ENCODE measurements around the gene MEIS2. TPM values are rescaled to one million over a fixed set of nuclear protein-coding genes. Genes with fewer than 3 reads are reported as not detected.

The MEIS2 gene
- total RNA-seq, 1 donor: 17.7 TPM

- Histone ChIP-seq H3K4me1 (ENCODE audit: insufficient read depth, low read length) (peaks cover 10% of the 10 kb centered on the region), H3K27me3 (ENCODE audit: insufficient read depth, low read length) (no peaks in the 10 kb centered on the region), H3K27ac (ENCODE audit: low read depth, low read length) (no peak overlapping the region), H2AFZ (ENCODE audit: low read length) (no peak overlapping the region), H3K4me2 (ENCODE audit: insufficient read depth, low read length) (no peak overlapping the region), H3K4me3 (ENCODE audit: insufficient read depth, low read length) (no peak overlapping the region), H3K9me3 (ENCODE audit: low read depth, low read length) (no peaks in the 10 kb centered on the region), H4K20me1 (ENCODE audit: insufficient read depth, low read length) (no peaks in the 10 kb centered on the region), H3K36me3 (ENCODE audit: insufficient read depth, low read length) (no peaks in the 10 kb centered on the region), H3K79me2 (ENCODE audit: insufficient read depth, low read length) (no peaks in the 10 kb centered on the region)
- TF ChIP-seq CTCF (IDR thresholded peaks at IDR 0.05; ENCODE audit: extremely low read depth, low read depth, low read length): no peak
- DNase-seq (ENCODE audit: insufficient read length, low spot score, missing footprints): no peak
Observed at GRCh38 chr15:36948982-36949381, 151.4 kb downstream of the MEIS2 start.

- Histone ChIP-seq H3K4me2 (ENCODE audit: insufficient read depth, low read length) (no peak overlapping the region), H2AFZ (ENCODE audit: low read length) (no peak overlapping the region), H3K36me3 (ENCODE audit: insufficient read depth, low read length) (no peaks in the 10 kb centered on the region), H3K4me3 (ENCODE audit: insufficient read depth, low read length) (no peak overlapping the region), H3K9me3 (ENCODE audit: low read depth, low read length) (no peaks in the 10 kb centered on the region), H3K79me2 (ENCODE audit: insufficient read depth, low read length) (no peaks in the 10 kb centered on the region), H4K20me1 (ENCODE audit: insufficient read depth, low read length) (no peaks in the 10 kb centered on the region), H3K27me3 (ENCODE audit: insufficient read depth, low read length) (no peaks in the 10 kb centered on the region), H3K27ac (ENCODE audit: low read depth, low read length) (no peak overlapping the region), H3K4me1 (ENCODE audit: insufficient read depth, low read length) (peaks cover 6% of the 10 kb centered on the region)
- no peak for DNase-seq (ENCODE audit: insufficient read length, low spot score, missing footprints)
- no peak for TF ChIP-seq CTCF (IDR thresholded peaks at IDR 0.05; ENCODE audit: extremely low read depth, low read depth, low read length)
Observed at GRCh38 chr15:36947035-36947719, 153.2 kb downstream of the MEIS2 start.

GRCh38 chr15:36944442-36944841 lies 155.9 kb downstream of the MEIS2 start:
- Histone ChIP-seq H3K27ac (ENCODE audit: low read depth, low read length) (no peak overlapping the region), H3K36me3 (ENCODE audit: insufficient read depth, low read length) (no peaks in the 10 kb centered on the region), H3K4me2 (ENCODE audit: insufficient read depth, low read length) (no peak overlapping the region), H4K20me1 (ENCODE audit: insufficient read depth, low read length) (no peaks in the 10 kb centered on the region), H3K27me3 (ENCODE audit: insufficient read depth, low read length) (no peaks in the 10 kb centered on the region), H3K4me3 (ENCODE audit: insufficient read depth, low read length) (no peak overlapping the region), H3K9me3 (ENCODE audit: low read depth, low read length) (no peaks in the 10 kb centered on the region), H2AFZ (ENCODE audit: low read length) (no peak overlapping the region), H3K4me1 (ENCODE audit: insufficient read depth, low read length) (no peaks in the 10 kb centered on the region), H3K79me2 (ENCODE audit: insufficient read depth, low read length) (no peaks in the 10 kb centered on the region)
- DNase-seq (ENCODE audit: insufficient read length, low spot score, missing footprints): no peak
- no peak for TF ChIP-seq CTCF (IDR thresholded peaks at IDR 0.05; ENCODE audit: extremely low read depth, low read depth, low read length)

GRCh38 chr15:36943508-36944361 lies 156.6 kb downstream of the MEIS2 start:
- no peaks in the 10 kb centered on the region for H3K9me3 ChIP-seq (ENCODE audit: low read depth, low read length)
- no peak overlapping the region for H2AFZ ChIP-seq (ENCODE audit: low read length)
- no peak overlapping the region for H3K4me2 ChIP-seq (ENCODE audit: insufficient read depth, low read length)
- H4K20me1 ChIP-seq (ENCODE audit: insufficient read depth, low read length): no peaks in the 10 kb centered on the region
- no peak for DNase-seq (ENCODE audit: insufficient read length, low spot score, missing footprints)
- no peak for TF ChIP-seq CTCF (IDR thresholded peaks at IDR 0.05; ENCODE audit: extremely low read depth, low read depth, low read length)
- no peaks in the 10 kb centered on the region for H3K4me1 ChIP-seq (ENCODE audit: insufficient read depth, low read length)
- H3K27ac ChIP-seq (ENCODE audit: low read depth, low read length): no peak overlapping the region
- no peaks in the 10 kb centered on the region for H3K36me3 ChIP-seq (ENCODE audit: insufficient read depth, low read length)
- no peak overlapping the region for H3K4me3 ChIP-seq (ENCODE audit: insufficient read depth, low read length)
- H3K79me2 ChIP-seq (ENCODE audit: insufficient read depth, low read length): no peaks in the 10 kb centered on the region
- H3K27me3 ChIP-seq (ENCODE audit: insufficient read depth, low read length): no peaks in the 10 kb centered on the region
